Keratinocyte (primary cell): ENCODE results near the gene CNTRL.

Source experiments
- EZH2 ChIP-seq: IDR thresholded peaks from one replicate; pipeline ENCODE4 v1.6.1; 2012; ENCODE audit warnings: inconsistent platforms, mild to moderate bottlenecking, low read length, moderate library complexity
- TF ChIP-seq, protein P1 (sequence below), 3 experiments: IDR thresholded peaks in 1 of 3; conservative IDR thresholded peaks in 1 of 3; optimal IDR thresholded peaks in 1 of 3; 2 replicates in 2 of 3; 3 replicates in 1 of 3; pipeline versions ENCODE3 to v1.5.1; 2011; ENCODE audit warnings: low read length in 3 of 3, mild to moderate bottlenecking in 3 of 3, moderate library complexity in 2 of 3, control low read depth in 1 of 3, inconsistent platforms in 1 of 3; ENCODE audit not compliant: insufficient read depth in 2 of 3; ENCODE audit errors: extremely low read depth in 1 of 3

DNA sequence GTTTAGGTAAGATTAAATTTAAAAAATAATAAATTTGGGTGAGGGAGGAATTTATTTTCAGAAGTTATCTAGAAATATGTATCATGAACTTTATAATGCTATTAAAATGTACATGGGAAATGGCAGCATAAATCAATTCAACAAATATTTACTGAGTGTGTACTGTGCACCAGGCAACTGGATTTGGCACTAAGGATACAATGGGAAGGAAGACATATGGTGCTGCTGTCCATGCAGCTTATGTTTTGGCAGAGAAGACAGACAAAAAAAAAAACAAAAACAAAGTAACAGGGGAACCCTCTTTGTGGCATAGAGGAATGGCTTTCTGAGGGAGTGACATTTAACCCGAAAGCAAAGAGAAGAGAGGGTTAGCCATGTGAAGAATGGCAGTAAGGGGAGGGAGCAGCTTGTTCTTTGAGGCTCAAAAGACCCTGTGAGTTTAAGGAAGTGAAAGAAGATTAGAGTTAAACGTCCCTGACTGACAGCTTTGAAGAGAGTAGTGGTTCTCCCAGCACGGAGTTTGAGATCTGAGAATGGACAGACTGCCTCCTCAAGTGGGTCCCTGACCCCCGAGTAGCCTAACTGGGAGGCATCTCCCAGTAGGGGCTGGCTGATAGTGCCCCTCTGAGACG is 23.9 kb downstream of the CNTRL start:
- TF ChIP-seq EZH2, result no peak
- TF ChIP-seq, protein P1, sequence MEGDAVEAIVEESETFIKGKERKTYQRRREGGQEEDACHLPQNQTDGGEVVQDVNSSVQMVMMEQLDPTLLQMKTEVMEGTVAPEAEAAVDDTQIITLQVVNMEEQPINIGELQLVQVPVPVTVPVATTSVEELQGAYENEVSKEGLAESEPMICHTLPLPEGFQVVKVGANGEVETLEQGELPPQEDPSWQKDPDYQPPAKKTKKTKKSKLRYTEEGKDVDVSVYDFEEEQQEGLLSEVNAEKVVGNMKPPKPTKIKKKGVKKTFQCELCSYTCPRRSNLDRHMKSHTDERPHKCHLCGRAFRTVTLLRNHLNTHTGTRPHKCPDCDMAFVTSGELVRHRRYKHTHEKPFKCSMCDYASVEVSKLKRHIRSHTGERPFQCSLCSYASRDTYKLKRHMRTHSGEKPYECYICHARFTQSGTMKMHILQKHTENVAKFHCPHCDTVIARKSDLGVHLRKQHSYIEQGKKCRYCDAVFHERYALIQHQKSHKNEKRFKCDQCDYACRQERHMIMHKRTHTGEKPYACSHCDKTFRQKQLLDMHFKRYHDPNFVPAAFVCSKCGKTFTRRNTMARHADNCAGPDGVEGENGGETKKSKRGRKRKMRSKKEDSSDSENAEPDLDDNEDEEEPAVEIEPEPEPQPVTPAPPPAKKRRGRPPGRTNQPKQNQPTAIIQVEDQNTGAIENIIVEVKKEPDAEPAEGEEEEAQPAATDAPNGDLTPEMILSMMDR (optimal IDR thresholded peaks at IDR 0.05 in 1 of 3, IDR thresholded peaks at IDR 0.05 in 1 of 3, conservative IDR thresholded peaks at IDR 0.05 in 1 of 3; ENCODE audit: extremely low read depth in 1 of 3, insufficient read depth in 2 of 3, low read length in 3 of 3), result no peak
